PC-3 (cell line): Measurements from ENCODE around the gene KCNJ12.

Source experiments
- EZH2 ChIP-seq: fragments of 300-600 bp; sonication (generic); IDR thresholded peaks from one replicate; pipeline ENCODE4 v1.6.1; 2017; ENCODE audit warnings: antibody characterized with exemption, mild to moderate bottlenecking, low read length; ENCODE audit not compliant: unreplicated experiment
- EZH2phosphoT487 ChIP-seq: fragments of 300-600 bp; sonication (generic); IDR thresholded peaks from 2 replicates; pipeline ENCODE4 v1.6.1; 2018; ENCODE audit warnings: mild to moderate bottlenecking, antibody characterized with exemption, low read length, borderline replicate concordance
- TF ChIP-seq, protein P1 (sequence below): fragments of 300-600 bp; sonication (generic); conservative IDR thresholded peaks from 2 replicates; pipeline ENCODE4 v1.5.1; 2017; ENCODE audit warnings: antibody characterized with exemption, low read depth, mild to moderate bottlenecking, low read length

DNA sequence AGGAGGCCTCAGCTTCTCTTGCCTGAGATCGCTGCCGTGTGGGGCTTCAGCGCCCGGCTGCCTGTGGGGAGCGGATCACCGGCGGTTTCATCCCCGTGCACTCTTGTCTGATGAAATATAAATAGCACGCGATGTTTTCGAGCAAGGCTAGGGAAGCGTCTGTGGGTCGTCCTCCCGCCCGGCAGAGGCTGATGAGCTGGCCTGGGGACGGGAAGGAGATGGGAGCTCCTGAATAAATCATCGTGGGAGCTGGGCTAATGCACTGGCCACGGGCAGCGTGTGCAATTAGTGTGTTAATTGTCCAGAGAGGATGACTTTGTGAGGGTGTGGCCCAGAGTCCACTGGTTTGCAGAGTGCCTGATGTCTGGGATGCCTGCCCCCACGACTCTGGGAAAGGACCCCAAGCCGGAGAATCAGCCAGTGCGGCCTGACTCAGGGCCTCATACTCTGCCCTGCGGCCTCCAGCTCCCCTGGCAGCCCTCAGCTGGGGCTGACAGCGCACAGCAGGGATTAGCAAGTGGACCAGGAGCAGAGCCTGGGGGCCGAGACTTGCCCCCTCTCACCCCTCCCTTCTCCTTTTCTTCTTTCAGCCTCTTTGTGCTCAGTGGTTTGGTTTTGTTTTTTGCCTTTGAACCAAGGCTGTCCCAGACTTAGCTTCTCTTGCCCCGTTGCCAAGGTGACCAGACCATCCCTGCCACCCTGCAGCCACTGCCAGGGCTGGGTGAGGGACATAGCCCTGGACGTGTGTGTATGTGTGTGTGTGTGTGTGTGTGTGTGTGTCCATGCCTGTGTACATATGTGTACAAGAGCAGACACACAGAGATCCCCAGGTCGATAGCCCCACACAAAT lies 21.4 kb downstream of the KCNJ12 start:
- TF ChIP-seq, protein P1, sequence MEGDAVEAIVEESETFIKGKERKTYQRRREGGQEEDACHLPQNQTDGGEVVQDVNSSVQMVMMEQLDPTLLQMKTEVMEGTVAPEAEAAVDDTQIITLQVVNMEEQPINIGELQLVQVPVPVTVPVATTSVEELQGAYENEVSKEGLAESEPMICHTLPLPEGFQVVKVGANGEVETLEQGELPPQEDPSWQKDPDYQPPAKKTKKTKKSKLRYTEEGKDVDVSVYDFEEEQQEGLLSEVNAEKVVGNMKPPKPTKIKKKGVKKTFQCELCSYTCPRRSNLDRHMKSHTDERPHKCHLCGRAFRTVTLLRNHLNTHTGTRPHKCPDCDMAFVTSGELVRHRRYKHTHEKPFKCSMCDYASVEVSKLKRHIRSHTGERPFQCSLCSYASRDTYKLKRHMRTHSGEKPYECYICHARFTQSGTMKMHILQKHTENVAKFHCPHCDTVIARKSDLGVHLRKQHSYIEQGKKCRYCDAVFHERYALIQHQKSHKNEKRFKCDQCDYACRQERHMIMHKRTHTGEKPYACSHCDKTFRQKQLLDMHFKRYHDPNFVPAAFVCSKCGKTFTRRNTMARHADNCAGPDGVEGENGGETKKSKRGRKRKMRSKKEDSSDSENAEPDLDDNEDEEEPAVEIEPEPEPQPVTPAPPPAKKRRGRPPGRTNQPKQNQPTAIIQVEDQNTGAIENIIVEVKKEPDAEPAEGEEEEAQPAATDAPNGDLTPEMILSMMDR, result no peak
- TF ChIP-seq EZH2, result no peak
- TF ChIP-seq EZH2phosphoT487, result no peak
